HK-2 (cell line): ENCODE results near the gene KRTAP5-1.
A peak's percentile ranks its signal among the peaks of the same experiment; 100 is the strongest.

ENCODE experiments used
- DNase-seq: peaks from one replicate; pipeline ENCODE4 v3.0.0-alpha.2; 2018; ENCODE audit not compliant: unreplicated experiment

KRTAP5-1 gene

DNA sequence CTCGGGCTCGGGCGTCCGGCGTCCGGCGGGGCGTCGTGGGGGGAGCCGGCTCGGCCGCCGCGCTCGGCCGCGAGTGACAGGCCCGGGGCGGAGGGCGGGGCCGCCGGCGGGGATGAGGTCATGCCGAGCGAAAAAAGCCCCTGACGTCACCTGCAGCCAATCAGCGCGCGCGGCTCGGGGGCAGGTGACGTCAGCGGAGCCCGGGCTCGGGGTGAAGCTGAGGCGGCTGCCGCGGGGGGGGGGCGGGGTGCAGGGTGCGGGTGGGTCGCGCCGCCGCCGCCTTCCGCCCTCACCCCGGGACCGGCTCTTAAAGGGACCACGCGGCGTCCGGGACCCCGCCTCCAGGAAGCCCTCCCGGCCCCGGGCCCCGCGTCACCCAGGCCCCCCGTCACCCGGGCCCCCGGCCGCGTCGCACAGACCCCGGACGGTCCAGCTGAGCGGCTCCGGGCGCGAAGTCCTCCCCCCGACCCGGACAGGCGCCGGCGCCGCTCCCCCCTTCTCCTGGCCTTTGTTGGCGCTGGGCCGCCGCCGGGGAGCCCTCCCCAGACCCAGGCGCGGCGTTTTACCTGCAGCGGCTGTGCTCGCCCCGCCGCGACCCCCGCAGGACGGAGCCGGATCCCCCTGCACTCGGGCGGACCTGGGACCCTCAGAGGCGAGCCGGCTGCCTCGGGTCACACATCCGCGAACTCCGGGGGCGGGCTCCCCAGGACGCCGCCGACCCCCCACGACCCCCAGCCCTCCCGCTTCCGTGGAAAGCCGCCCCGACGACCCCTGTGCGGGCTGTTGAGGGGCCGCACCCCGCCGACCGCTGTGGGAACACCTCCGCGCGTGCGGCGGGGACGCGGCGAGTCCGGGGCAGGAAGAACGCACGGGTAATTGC is 12.6 kb downstream of the KRTAP5-1 start, which contains the start of gene DUSP8:
DUSP8 (minus strand) TSS at position 75 of the 880 bp plus-strand sequence. CDS start 6,445 bp downstream, outside the sequence.
- DNase-seq, result peak; percentile 84

DNA sequence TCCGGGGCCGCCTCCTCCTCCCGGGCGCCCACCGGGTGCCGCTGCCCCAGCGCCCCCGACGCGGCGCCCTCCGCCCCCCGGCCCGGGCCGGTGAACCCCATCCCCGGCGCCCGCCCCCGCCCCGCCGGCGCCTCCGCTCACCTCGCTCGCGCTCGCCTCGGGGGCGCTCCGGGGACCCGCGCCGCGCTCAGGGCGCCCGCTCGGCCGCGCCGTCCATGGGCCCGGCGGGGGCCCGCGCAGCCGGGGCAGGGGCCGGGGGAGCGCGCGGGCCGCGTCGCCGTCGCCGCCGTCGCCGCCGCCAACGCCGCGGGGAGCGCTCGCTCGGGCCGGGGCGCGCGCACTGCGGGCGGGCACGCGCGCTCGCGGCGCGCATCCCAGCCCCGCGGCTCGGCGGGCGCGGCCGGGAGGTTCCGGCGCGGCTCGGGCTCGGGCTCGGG is 13.3 kb downstream of the KRTAP5-1 start:
- DNase-seq, result no peak

DNA sequence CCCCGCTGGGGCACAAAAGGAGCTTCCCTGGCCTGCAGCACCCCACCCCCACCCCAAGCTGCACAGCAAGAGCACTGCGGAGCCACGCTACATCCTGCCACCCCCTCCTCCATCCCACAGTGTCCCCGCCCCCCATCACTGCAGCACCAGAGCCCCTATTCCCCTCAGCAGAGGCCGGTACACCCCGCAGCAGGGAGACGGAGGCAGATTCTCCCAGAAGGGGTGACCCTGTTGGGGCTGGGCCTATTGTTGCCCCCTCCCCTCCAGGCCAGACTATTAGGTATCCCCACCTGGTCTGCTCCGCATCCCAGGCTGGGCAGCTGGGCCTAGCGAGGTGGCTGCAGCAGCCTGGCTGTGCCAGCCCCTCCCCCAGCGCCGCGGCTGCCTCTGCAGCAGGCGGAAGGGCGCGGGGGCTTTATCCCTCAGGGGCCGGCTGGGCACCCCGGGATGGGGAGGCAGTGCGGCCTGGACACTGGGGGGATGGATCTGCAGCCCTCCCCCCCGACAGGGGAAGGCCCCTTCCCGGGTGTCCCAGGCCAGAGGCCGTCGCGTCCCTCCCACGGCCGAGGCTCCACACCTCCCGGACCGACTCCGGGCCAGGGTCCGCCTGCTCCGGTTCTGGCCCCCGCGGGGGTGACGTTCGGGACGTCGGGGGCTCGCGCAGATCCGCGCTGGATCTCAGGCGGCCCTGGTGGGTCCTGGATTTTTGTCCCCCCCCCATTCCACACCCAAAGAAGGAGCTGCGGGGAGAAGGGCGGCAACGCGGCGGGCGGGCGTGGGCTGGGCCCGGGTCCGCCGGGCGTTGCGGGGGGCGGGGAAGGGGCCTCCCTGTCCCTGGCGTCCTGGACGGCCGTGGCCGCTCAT is 14.0 kb downstream of the KRTAP5-1 start:
- no peak for DNase-seq

DNA sequence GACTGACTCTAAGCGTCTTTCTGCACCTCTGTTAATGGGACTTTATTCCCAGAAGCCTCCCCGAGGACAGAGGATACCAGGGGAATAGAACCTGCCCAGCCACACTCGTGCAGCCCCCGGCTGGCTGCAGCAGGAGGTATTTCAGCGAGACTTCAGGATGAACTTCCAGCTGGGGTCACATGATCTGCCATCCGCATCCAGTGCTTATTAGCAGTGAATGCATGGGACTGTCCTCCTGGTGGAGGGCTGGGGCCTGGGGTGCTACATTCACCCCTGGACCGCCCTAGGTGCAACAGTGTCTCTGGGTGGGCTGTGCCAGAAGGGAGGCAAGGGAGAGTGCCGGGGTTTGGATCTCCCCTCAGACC is 14.6 kb downstream of the KRTAP5-1 start:
- no peak for DNase-seq

DNA sequence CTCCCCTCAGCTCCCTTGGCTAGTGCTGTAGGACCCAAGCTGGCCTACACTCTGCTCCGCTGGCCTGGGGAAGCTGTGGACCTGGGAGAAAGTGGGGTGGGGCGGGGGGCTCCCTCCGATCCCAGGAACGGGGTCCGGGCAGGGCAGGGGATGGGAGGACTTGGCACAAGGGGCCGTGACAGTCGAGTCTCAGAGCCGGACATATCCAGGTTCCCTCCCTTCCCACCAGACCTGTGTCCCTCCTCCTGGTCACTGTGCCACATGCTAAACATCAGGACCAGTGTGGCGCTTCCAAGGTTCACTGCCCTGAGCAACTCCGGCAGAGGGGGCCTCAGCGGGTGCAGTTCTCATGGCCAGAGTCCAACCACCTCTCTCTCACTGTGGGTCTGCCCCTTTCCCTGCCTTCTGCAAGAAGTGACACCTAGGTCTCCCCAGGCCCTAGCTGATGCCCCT is 15.1 kb downstream of the KRTAP5-1 start:
- no peak for DNase-seq

DNA sequence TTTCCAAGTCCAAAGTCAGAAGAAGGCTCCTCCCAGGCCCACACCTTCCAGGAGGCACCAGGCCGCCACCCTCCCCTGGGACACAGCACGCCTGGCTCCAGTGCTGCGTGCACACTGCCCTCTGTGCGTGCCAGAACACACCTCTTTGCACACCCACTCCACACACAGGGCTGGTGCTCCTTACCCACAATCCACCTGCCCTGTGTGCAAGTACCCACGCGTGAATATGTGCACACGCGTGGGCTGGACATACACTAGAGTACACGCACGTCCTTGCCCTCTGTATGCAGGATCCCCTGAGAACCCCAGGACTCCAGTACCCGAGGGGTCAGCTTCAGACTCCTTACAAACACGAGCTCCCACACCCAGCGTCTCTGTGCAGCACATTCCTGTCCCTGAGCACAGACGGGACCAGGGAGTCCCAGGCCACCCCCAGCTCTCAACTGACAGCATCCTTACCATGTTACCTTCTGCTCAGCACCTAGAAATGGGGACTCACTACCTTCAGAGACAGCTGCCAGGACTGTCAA is 15.8 kb downstream of the KRTAP5-1 start:
- DNase-seq, result no peak

DNA sequence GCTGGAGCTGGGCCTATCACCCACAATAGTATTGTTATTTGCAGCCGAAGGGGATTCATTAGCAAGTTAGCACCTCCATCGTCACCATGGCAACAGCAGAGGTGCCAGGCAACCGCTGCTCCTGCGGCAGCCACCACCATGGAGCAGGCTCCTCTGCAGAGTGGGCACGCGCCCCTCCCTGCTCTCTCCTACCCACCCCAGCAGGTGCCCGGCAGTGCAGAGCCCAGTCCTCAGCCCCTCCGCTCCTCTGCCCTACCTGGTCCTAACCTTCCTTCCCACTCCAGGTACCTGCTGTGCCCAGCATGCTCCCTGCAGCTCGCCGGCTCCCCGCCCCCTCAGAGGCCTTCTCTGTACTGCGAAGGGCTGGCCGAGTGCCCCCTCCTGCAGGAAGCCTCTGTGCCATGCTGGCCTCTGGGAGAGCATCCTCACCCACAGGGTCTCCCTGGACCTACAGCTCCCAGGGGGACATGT is 16.6 kb downstream of the KRTAP5-1 start:
- DNase-seq, result no peak

DNA sequence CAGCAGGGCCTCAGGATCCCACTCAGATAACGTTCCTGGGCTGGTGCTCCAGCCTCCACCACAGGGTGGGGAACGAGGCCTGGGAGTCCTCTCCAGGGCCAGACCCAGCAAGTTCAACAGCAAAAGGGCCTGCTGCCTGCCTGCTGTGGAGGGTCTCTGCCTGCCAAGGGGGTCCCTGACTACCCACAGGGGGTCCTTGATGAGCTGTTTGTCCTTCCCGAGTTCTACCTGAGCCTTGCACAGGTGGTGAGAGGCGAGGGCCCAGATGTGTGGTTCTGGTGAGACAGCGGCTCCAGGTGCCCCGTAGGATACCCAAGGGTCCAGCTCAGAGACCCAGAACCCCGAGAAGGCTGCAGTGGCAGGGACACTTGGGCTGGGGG is 17.4 kb downstream of the KRTAP5-1 start:
- no peak for DNase-seq

DNA sequence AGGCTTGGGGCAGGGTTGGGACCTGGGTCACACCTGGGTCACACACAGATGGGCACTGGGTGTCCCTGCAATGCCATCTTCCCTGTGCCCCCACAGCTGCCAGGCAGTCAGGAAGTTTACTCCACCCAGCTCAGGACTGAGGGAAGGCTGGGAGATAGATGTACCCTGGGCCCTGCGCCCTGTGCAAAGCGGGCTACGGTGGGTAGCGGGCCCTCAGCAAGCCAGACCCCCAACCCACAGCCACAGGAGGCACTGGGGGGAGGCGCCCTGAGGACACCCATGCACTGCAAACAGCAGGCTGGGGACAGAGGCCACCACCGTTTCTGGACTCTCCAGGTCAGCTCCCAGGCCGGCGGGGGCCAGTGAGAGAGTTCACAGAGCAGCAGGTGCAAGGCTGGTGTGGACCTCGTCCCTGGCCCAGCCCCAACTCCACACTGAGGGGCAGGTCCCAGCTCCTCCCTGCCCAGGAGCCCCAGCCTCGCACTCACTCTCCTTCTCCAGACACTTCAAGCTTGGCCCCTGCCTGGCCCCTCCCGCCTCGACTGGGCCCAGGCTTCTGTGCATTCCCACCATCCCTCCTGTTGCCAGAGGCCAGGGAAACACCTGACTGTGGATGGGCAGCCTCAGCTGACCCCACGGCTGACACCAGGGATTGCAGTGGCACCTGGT is 17.9 kb downstream of the KRTAP5-1 start:
- no peak for DNase-seq

DNA sequence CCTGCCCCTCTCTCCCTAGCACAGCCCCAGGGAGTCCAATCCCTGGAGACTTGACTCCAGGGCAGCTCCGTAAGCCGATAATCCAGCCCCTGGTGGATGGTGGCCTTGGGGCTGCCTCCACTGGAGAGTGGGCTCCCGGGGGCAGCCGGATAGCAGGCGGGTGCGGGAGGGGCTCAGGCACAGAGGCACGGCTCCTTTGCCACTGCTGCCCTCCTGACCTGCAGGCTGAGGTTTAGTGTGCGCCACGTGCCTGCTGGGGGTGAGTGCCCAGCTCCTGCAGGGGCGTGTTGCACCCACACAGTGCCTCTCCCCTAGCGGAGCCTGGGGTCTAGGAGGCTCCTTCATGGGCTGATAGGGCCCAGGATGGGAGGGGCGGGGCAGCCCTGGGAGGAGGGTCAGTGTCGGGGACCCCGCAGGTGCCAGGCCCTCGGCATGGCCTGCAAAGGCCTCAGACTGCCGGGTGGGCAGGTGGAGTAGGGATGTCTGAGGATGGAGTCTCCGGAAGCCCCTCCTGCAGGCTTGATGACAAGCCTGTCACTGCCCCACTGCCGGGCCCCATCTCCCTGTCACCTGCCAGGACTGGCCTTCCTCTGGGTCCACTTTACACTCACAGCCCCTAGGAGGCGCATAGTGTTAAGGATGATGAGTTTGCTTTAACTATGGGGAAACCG is 18.6 kb downstream of the KRTAP5-1 start:
- no peak for DNase-seq

DNA sequence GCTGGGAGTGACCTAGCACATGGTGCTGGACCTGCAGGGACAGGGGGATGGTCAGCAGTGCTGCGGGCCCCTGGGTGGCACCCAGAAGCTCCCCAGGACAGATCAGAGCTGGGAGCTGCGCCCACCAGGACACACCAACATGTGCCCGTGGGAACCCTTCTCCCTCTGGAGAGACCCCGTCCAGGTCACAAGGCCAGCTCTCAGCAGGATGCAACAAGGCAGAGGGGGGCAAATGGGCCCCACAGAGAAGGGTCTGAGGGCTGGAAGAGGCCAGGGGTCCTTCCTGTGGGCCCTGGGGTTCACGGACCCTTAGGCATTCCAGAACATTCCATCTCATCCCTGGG is 19.2 kb downstream of the KRTAP5-1 start:
- no peak for DNase-seq

DNA sequence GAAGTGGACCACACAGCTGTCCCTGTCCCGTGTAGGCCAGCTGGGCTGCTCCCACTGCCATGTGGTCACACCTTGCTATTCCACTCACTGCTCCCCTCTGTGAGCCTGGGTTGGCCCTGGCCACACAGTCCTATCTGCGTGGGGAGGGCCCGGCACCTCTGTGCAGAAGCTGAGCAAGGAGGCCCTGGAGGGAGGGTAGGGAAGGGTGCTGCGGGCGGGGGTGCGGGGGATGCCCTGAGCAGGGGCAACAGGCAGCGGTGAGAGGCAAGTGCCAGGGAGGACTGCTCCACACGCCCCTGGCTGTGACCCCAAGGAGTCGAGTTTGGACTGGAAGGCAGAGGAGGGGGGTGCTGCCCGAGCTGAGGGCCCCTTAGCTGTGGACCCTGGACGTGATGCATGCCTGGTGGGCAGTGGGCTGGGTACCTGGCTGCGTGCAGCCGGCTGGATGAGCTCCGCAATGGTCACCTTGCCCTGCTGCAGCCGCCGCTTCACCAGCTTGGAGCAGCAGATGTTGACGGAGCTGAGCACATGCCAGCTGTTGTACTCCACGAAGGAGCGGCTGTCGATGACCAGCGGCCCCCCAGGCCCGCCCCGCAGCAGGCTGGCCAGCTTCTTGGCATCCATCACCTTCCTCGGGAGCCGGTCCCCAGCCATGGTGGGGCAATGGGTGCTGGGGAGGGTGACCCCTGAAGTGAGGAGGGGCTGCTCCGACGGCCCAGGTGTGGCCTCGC is 19.7 kb downstream of the KRTAP5-1 start:
- DNase-seq, result no peak

DNA sequence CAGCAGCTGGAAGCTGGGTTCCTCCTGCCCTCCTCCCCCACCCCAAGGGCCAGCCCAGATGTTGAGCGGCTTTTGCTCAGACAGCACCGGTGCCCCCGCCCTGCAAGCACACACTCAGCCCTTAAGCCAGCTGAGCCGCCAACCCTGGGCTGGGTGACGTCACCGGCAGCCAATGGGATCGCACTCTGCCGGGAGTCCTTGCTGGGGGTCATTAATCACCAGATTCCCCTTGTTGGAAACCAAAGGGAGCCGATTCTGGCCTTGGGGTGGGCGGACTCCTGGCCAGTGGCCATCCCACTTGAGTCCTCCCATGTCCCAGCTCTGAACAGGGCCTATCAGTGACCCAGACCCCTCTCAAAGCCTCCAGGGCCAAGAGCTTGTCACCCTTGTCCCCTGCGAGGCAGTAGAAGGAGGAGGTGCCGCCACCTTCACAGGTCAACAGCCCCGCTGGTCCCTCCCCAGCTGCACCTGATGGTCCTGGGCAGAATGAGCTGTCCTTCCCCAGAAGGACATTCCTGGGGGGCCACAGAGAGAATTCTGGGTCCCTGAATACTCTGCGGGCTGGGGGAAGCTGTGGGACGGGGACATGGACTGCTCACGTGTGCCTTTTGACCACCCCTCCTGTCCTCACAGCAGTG is 20.4 kb downstream of the KRTAP5-1 start:
- peak; percentile 87 for DNase-seq

DNA sequence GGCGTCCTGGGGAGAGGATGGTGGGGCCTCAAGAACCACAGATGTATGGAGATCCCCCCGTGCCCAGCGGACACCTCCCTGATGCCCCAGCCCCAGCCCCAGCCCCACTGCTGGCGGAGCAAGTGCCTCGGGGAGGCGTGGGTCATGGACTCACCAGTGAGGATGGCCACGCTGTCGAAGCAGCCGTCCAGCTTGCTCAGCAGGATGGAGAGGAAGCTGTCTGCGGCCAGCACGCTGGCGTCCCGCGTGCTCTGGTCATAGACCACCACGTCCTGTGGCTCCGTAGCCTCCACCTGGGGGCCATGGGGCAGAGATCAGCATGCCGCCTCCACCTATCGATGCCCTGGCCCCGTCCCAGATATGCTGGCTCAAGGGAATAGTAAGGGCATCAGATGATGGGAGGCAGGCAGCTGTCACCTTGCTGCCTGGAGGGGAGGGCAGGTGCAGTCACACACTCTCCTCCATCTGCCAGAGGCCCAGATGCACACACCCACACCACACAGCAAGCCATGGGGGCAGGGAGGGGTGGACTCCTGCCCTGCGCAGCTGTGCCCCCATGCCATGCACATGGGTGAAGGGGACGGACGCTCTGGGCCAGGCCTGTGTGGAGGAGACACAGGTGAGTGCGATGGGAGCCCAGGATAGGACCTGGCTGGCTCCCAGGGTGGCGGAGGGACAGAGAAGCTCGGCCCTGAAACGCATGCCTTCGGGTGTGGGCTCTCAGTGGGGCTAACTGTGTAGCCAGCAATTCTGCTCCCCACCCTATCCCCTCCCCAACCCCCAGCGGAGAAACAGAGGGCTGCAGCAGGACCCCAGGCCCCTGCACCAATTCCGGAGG is 21.2 kb downstream of the KRTAP5-1 start:
- DNase-seq, result no peak

DNA sequence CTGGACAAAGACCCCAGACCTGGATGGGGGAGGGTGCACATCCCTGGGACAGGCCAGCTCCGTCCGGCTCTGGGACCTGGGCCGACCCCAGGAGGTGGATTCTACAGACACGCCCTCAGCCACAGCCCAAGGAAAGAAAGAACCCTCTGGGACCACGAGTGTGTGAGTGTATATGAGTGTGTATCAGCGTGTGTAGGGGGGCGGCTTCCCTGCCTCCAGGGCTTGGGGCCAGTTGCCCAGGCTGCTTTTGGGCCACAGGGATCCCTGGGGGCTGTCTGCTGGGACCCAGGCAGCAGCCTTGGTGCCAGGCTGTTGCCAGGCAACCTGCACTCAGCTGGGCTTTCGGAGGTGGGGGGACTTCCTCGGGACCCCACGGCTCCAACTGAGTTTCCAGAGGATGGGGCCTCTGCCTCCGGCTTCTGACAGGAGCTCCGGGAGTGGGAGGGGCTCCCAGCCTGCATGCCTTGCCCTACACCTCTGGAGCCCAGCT is 21.9 kb downstream of the KRTAP5-1 start:
- no peak for DNase-seq

DNA sequence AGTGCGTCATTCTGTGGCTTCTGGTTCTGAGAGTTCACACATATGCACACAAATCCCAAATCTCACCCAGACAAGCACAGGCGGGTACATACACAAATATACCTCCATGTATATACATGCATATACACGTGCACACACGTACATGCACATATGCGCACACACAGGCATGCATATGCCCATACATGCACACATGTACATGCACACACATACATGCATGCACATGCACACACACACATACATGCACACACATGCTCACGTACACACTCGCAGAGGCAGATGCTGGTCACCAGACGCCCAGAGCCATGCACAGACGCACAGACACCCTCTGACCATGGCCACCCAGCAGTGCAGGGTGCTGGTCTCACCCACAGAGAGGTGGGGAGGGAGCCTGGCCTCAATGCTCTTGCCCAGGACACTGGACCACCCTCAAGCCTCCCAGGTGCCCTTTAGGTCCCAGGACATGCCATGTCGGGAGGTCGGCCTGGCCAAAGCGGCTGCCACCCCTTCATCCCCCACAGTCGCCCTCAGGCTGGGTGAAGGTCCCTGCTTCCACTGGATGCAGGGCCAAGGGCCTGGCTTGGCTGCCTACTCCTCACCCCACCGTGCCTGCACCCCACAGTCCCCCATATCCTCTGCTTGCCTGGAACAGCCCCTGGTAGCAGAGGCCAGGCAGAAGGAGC is 22.5 kb downstream of the KRTAP5-1 start:
- DNase-seq, result no peak

DNA sequence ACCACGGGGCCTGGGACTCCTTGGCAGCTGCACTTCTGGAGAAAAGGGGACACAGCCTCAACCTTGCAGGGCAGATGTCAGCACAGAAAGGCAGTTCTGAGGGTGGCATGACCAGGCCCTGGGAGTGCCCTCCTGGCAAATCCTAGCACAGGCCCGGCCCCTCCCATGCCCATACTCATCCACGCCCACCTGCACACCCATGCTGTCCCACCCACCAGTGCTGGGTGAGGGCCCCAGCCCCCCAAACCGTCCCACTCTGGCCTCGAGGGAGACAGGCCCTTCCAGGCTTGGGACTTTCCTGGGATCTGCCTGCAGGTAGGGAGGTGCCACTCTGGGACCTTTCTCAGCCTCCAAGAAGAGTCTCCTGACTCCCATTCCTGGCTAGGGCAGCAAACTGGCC is 23.1 kb downstream of the KRTAP5-1 start:
- no peak for DNase-seq

DNA sequence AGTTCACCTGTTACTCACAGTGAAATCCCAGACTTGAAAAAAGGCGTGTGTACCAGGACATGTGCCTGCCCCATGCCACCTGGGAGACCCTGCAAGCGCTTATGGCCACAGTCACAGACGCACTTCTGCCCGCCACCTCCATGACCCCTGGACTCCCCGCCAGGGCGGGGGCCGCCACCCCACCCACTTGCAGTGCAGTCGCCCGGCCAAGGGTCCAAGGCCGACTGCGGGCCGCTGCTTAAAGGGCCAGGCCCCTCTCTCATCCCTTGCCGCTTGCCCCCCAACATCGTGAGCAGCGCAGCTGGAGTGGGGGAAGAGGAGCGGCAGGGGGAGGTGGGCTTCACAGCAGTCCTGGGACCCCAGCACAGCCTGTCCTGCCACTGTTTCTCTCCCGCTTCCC is 23.8 kb downstream of the KRTAP5-1 start:
- DNase-seq, result no peak
